ENCODE measurements around the gene CEP57L1.

- no peak for TF ChIP-seq POLR2A (IDR thresholded peaks at IDR 0.05; ENCODE audit: low read length)
- TF ChIP-seq GATA1 (IDR thresholded peaks at IDR 0.05; ENCODE audit: low read depth, low read length) = no peak
These were observed 13.1 kb upstream of the CEP57L1 start for GRCh38 chr6:109082188-109082577.
